Tibial nerve (tissue), 3 donors: ENCODE measurements around the gene CSAD.

Experiments
- CTCF ChIP-seq, 5 experiments: fragments of 200-600 bp in 3 of 5; fragments of 450-650 bp in 2 of 5; sonication (generic) in 3 of 5; IDR thresholded peaks; one replicate each; pipeline ENCODE4 v1.5.1; 2016 to 2019; ENCODE audit warnings: antibody characterized with exemption in 5 of 5, mild to moderate bottlenecking in 3 of 5, moderate library complexity in 2 of 5
- POLR2A ChIP-seq, 2 donors: fragments of 450-650 bp; IDR thresholded peaks; one replicate each; pipeline ENCODE4 v1.6.1; 2017; ENCODE audit warnings: antibody characterized with exemption in 2 of 2, mild to moderate bottlenecking in 2 of 2, moderate library complexity in 2 of 2

GRCh38 chr12:53170215-53170614 is 10.5 kb downstream of the CSAD start:
- no peak for TF ChIP-seq POLR2A (IDR thresholded peaks at IDR 0.05)
- no peak for TF ChIP-seq CTCF (IDR thresholded peaks at IDR 0.05)
